ENCODE results near the gene VGLL4. TPM values are rescaled to one million over a fixed set of nuclear protein-coding genes. Genes with fewer than 3 reads are reported as not detected.

Gene VGLL4
- total RNA-seq, 1 donor from 2014 or later = 45.5 TPM

DNA sequence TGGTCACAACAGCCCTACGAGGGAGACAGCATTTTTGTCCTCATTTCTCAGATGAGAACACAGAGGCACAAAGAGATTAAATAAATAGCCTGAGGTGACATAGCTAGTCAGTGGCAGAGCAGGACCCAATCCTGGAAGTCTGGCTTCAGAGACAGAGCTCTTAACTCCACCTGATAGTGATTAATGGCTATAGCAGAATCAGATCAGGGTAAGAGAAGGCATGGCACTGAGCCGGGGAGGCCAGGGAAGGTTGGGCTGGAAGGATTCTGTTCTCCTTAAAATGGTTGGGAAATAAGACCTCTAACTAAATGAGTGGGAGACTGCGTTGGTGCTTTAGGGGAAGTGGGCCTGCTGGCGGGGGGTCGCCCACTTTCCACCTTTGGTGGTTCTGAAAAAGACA lies 104.5 kb downstream of the VGLL4 start:
- no peaks in the 10 kb centered on the region for H3K36me3 ChIP-seq
- H3K4me3 ChIP-seq = no peak overlapping the region
- TF ChIP-seq, protein P1, sequence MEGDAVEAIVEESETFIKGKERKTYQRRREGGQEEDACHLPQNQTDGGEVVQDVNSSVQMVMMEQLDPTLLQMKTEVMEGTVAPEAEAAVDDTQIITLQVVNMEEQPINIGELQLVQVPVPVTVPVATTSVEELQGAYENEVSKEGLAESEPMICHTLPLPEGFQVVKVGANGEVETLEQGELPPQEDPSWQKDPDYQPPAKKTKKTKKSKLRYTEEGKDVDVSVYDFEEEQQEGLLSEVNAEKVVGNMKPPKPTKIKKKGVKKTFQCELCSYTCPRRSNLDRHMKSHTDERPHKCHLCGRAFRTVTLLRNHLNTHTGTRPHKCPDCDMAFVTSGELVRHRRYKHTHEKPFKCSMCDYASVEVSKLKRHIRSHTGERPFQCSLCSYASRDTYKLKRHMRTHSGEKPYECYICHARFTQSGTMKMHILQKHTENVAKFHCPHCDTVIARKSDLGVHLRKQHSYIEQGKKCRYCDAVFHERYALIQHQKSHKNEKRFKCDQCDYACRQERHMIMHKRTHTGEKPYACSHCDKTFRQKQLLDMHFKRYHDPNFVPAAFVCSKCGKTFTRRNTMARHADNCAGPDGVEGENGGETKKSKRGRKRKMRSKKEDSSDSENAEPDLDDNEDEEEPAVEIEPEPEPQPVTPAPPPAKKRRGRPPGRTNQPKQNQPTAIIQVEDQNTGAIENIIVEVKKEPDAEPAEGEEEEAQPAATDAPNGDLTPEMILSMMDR (IDR thresholded peaks at IDR 0.05) = no peak
- intact Hi-C loops (cut with DNase I) = no loop called here
- H3K4me1 ChIP-seq = peaks cover 5% of the 10 kb centered on the region
- H3K9me3 ChIP-seq = peaks cover 5% of the 10 kb centered on the region
- no peak overlapping the region for H3K27ac ChIP-seq
- ATAC-seq (no peak), DNase-seq (no peak)
- H3K27me3 ChIP-seq (ENCODE audit: low read depth) = no peaks in the 10 kb centered on the region

DNA sequence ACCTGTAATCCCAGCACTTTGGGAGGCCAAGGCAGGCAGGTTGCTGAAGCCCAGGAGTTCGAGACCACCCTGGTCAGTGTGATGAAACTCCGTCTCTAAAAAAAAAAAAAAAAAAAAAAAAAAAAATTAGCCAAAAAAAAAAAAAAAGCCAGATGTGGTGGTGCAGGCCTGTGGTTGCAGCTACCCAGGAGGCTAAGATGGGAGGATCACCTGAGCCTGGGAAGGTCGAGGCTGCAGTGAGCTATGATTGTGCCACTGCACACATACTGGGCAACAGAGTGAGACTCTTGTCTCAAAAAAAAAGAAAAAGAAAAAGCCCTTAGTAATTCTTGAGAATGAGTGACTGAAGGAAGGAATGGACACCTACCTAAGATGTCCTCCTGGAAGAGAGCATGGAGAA lies 105.1 kb downstream of the VGLL4 start:
- no peaks in the 10 kb centered on the region for H3K36me3 ChIP-seq
- H3K4me1 ChIP-seq = no peaks in the 10 kb centered on the region
- no peak overlapping the region for H3K27ac ChIP-seq
- no peaks in the 10 kb centered on the region for H3K9me3 ChIP-seq
- no peak overlapping the region for H3K4me3 ChIP-seq
- DNase-seq (no peak), ATAC-seq (no peak)
- intact Hi-C loops (cut with DNase I) = no loop called here
- TF ChIP-seq, protein P1 (IDR thresholded peaks at IDR 0.05) = no peak
- no peaks in the 10 kb centered on the region for H3K27me3 ChIP-seq (ENCODE audit: low read depth)

DNA sequence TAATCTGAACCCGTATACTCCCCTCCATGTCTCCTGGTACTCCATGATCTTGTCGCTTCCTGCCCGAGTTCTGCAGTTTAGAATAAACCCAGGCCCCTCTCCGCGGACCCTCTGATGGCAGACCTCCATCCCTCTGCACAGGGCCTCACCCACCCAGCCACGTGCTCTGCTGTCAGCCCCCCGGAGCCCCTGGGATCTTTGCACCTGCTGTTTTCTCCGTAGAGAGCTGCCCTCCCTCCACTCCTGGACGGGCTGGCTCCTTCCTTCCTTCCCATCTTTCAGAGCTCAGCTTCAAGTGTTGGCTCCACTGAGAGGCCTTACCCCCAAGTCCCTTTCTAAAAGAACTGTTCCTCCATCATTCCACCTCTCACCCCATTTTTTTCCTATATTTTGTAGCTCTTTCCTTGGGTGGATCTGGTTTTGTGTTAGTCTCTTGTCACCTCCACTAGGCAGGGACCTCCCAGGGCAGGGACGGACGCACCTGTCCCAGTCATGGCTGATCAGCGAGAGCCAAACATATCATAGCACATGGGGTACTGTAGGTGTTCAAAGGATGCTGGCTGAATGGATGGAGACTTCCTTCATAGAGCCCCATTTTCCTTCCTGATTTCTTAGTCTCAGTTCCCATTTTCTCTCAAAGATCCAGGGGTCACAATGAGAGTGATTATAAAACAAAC lies 106.6 kb downstream of the VGLL4 start:
- no peak for ATAC-seq
- Histone ChIP-seq H3K4me1 (no peaks in the 10 kb centered on the region), H3K36me3 (no peaks in the 10 kb centered on the region), H3K27ac (no peak overlapping the region), H3K9me3 (no peaks in the 10 kb centered on the region), H3K4me3 (no peak overlapping the region), H3K27me3 (ENCODE audit: low read depth) (no peaks in the 10 kb centered on the region)
- intact Hi-C loops (cut with DNase I) = no loop called here
- TF ChIP-seq, protein P1 (IDR thresholded peaks at IDR 0.05) = no peak
- no peak for DNase-seq

DNA sequence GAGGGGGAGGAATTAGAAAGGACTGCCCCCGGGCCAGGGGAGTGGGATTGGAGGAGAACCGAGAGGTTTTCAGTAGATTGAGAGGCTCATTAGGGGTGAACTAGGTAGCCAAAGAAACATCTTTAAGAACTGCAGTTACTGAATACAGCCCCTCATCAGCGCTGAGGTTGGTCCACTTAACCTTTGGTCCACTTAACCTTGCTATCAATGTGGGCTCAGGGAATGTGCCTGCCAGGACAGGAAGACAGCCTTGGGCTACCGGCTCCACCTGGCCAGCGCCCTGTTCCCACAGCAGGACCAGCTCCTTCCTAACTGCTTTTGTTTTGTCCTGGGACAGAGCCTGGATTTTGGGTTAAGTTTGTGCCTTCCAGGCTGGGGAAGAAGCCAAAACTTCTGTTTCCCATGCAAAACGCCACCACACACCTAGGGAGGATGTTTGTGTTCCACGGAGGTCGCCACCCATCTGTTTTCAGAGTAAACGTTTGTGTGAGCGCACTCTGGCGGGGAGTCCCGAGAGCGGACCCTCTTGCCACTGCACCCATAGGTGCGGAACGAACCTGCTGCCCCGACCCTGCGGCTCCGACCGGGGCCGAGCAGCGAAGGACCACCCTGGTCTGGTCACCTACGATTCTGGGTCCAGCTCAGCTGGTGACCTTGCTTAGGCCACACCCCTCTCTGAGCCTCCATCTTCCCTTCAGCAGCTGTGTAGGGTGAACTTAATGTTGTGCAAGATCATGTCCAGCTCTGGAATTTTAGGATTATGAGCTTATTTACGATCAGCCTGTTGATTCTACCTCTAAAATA lies 107.4 kb downstream of the VGLL4 start:
- intact Hi-C loops (cut with DNase I) = no loop called here
- no peaks in the 10 kb centered on the region for H3K27me3 ChIP-seq (ENCODE audit: low read depth)
- H3K9me3 ChIP-seq = no peaks in the 10 kb centered on the region
- no peak overlapping the region for H3K27ac ChIP-seq
- no peak overlapping the region for H3K4me3 ChIP-seq
- DNase-seq = no peak
- no peaks in the 10 kb centered on the region for H3K36me3 ChIP-seq
- no peaks in the 10 kb centered on the region for H3K4me1 ChIP-seq
- TF ChIP-seq, protein P1 (IDR thresholded peaks at IDR 0.05) = no peak
- no peak for ATAC-seq

DNA sequence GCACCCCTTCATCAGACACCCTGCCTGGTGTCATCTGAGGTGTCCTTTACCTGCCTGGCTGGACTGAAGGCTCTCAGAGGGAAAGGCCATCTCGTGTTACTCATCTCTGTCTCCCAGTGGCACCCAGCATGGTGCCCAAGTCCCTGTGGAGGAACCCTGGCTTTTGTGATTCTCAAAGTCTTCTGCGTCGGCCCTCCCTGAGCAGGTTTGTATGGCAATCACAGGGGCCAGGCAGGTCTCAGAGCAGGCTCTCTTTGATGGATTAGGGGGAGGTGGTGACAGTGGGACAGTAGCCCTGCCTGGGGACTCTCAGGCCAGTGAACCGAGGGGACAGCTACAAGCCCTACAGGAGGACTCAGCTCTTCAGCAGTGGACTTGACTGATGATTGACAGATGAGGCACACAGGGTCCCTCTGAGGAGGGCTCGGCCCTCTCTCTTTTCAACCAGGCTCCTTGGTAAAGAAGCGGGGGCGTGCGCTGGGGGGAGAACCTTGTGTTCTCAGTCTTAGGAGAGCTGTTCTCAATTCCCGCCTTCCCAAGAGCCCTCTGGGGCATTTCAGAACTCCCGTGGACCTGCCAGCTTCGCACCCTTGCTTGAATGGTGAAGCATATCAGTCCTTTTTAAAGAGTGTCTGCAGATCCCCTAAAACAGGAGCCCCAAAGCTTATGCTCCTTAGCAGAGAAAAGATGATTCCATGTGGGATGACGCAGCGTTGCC lies 108.3 kb downstream of the VGLL4 start:
- DNase-seq = no peak

More for the DNA sequence above, 108.3 kb downstream of the VGLL4 start:
- Histone ChIP-seq H3K27me3 (ENCODE audit: low read depth) (no peaks in the 10 kb centered on the region), H3K4me1 (no peaks in the 10 kb centered on the region), H3K9me3 (no peaks in the 10 kb centered on the region), H3K4me3 (no peak overlapping the region), H3K27ac (no peak overlapping the region), H3K36me3 (no peaks in the 10 kb centered on the region)
- intact Hi-C loops (cut with DNase I) = no loop called here
- TF ChIP-seq, protein P1 (IDR thresholded peaks at IDR 0.05) = no peak
- ATAC-seq = no peak
